Right cardiac atrium (tissue), 5 donors: ENCODE results near the gene ZFAND3. TPM values are rescaled to one million over a fixed set of nuclear protein-coding genes. Genes with fewer than 3 reads are reported as not detected.
"Not testable (repeated sequence)": the region's sequence is repeated elsewhere in the genome, so short reads cannot be mapped to it uniquely, and the experiment has no call there.

ENCODE experiments used
- ATAC-seq, 2 donors: fragments of 200-7000 bp; cut with Tn5 transposase; one replicate each; pipeline versions ENCODE4 v1.8.0 to v1.9.1; 2020; ENCODE audit warnings: moderate library complexity in 2 of 2, mild to moderate bottlenecking in 1 of 2
- DNase-seq, 3 donors: peaks; one replicate each; pipeline ENCODE4 v3.0.0-alpha.2; 2020
- H3K27ac ChIP-seq: one replicate; pipeline ENCODE4 v1.5.1; 2013; ENCODE audit warnings: mild to moderate bottlenecking, low read length, control low read depth, moderate library complexity
- H3K27me3 ChIP-seq: one replicate; pipeline ENCODE4 v1.6.1; 2013; ENCODE audit not compliant: control insufficient read depth, insufficient read depth
- H3K4me1 ChIP-seq: one replicate; pipeline ENCODE4 v1.6.1; 2013; ENCODE audit warnings: low read length; ENCODE audit not compliant: control insufficient read depth, insufficient read depth
- H3K4me3 ChIP-seq: one replicate; pipeline ENCODE4 v1.5.1; 2013; ENCODE audit warnings: low read length, control low read depth
- H3K9me3 ChIP-seq: one replicate; pipeline ENCODE4 v1.6.1; 2013; ENCODE audit warnings: low read length; ENCODE audit not compliant: control insufficient read depth
- WGBS: extraction: QIAGEN DNeasy Blood & Tissue Kit; methylation state at CpG from one replicate; pipeline ENCODE4 v1.1.7; 2013; 5-methylcytosine and 5-hydroxymethylcytosine counted together
- intact Hi-C, 4 donors: fragments of 100-400 bp; cut with DNase I; formaldehyde crosslinking; loops; one replicate each; pipeline versions ENCODE4 v1.11.0 to v1.14.0; 2022 to 2023
- polyA plus RNA-seq: library from polyadenylated mRNA; stranded (reverse); fragments of 200-250 nt; gene quantifications from one replicate; pipeline ENCODE4 v1.2.3, GENCODE V29; 2013
- total RNA-seq, 4 donors: library from RNA; stranded (reverse); fragmentation: NEBNext Ultra II Directional; extraction: Animal tissue kit (Norgen Biotek cat#: 25700); gene quantifications; one replicate each; pipeline ENCODE4 v1.2.1, GENCODE V29; 2021
- donor health status: healthy with polysubstance abuse.
- donor health status: DM: no; HTN: yes; CAD: no.
- donor health status: DM: no; HTN: no; CAD: no.
- donor health status: DM: no; HTN: yes; CAD: no; lungs with severe emphysema.
- donor health status: DM: yes; HTN: yes; CAD: no.

Gene ZFAND3
- total and polyA plus RNA-seq, 5 donors, result 50.1 to 91.4 (median 79.1) TPM

DNA sequence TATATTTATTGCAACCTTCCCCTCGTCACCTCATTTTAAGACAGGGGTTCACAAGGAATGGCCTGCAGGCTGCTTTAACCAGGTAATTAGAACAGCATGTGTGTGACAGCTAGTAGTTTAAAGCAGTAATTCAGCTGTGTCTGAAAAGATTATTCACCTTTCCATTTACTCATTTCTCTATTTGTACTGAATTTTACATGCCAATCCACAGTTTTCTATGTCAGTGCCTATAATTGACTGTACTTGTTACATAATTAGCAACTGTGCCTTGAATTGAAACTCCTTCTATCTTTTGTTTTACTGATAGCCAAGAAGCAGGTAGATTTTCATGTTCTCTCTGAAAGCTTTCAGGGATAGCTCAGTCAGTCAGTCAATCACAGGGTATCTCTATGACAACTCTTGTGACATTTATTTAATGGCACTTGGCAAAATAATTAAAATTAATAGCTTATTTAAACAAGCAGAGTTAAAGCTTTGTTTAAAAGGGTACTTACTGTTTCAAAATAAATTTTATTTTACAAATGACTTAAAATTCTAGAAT is 214.0 kb downstream of the ZFAND3 start:
- no peaks in the 10 kb centered on the region for H3K9me3 ChIP-seq
- 91% methylated on average over 1 of the region's 1 CpG for WGBS
- no peak overlapping the region for H3K4me3 ChIP-seq
- intact Hi-C loops, result loop anchor here in 2 of 4 donors (10.0 kb wide), 1 partner anchor 461 kb away; no protein-coding TSS in a partner anchor
- H3K27me3 ChIP-seq, result no peaks in the 10 kb centered on the region
- no peak for DNase-seq
- no peak for ATAC-seq
- H3K27ac ChIP-seq, result no peak overlapping the region
- no peaks in the 10 kb centered on the region for H3K4me1 ChIP-seq

DNA sequence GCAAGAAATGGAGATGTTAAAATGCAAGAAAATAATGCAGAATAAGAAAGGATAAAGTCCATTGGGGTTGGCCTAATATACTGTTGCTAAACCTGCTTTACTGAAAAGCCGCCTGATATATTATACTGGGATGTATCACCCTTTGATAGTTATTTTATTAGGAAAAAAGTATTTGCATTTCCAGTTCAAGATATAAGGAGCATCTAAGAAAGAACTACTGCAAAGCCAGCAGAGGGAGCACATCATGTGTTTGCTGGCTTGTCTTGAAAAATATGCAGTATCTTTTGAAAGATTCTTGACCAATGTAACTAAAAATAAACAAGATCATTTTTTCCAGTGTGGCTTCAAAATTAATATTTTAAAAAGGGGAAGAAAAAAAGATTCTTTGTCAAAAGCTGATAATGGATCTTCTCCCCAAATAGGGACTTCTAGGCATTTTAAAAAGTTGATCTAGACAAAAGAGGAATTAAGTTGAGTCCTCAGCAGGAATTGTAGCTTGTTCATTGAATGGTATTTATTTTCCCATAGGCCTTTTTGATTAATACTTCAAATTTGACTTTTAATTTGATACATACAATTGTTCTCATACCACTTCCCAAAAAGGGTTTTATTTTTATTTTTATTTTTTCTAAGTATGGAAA is 214.9 kb downstream of the ZFAND3 start:
- ATAC-seq, result no peak
- Histone ChIP-seq H3K4me1 (no peaks in the 10 kb centered on the region), H3K4me3 (no peak overlapping the region), H3K27ac (no peak overlapping the region), H3K27me3 (no peaks in the 10 kb centered on the region), H3K9me3 (no peaks in the 10 kb centered on the region)
- no peak for DNase-seq
- intact Hi-C loops, result loop anchor here in 2 of 4 donors (10.0 kb wide), 1 partner anchor 460 kb away; no protein-coding TSS in a partner anchor
- 77% methylated on average over 1 of the region's 1 CpG for WGBS

- H3K27ac ChIP-seq, result no peak overlapping the region
- no peak overlapping the region for H3K4me3 ChIP-seq
- ATAC-seq, result no peak
- no peaks in the 10 kb centered on the region for H3K9me3 ChIP-seq
- intact Hi-C loops, result loop anchor here in 2 of 4 donors (10.0 kb wide), 1 partner anchor 459 kb away; no protein-coding TSS in a partner anchor
- DNase-seq, result no peak
- H3K4me1 ChIP-seq, result no peaks in the 10 kb centered on the region
- 93% methylated on average over 1 of the region's 1 CpG for WGBS
- H3K27me3 ChIP-seq, result no peaks in the 10 kb centered on the region
These were observed 216.0 kb downstream of the ZFAND3 start for GRCh38 chr6:38035478-38035877.

- intact Hi-C loops, result loop anchor here in 2 of 4 donors (10.0 kb wide), 1 partner anchor 455 kb away; no protein-coding TSS in a partner anchor
- Histone ChIP-seq H3K27me3 (no peaks in the 10 kb centered on the region), H3K9me3 (no peaks in the 10 kb centered on the region), H3K4me3 (no peak overlapping the region), H3K4me1 (peaks cover 3% of the 10 kb centered on the region), H3K27ac (no peak overlapping the region)
- ATAC-seq, result no peak
- DNase-seq, result no peak
- 85% methylated on average over 2 of the region's 2 CpGs for WGBS
These were observed 220.0 kb downstream of the ZFAND3 start for GRCh38 chr6:38039502-38039901.

- intact Hi-C loops, result no loop called here
- no peak for ATAC-seq
- H3K27ac ChIP-seq, result no peak overlapping the region
- no peaks in the 10 kb centered on the region for H3K27me3 ChIP-seq
- 88% methylated on average over 1 of the region's 1 CpG for WGBS
- DNase-seq, result no peak
- H3K4me3 ChIP-seq, result no peak overlapping the region
- peaks cover 3% of the 10 kb centered on the region for H3K4me1 ChIP-seq
- no peaks in the 10 kb centered on the region for H3K9me3 ChIP-seq
These were observed 220.7 kb downstream of the ZFAND3 start for GRCh38 chr6:38040254-38040653.

DNA sequence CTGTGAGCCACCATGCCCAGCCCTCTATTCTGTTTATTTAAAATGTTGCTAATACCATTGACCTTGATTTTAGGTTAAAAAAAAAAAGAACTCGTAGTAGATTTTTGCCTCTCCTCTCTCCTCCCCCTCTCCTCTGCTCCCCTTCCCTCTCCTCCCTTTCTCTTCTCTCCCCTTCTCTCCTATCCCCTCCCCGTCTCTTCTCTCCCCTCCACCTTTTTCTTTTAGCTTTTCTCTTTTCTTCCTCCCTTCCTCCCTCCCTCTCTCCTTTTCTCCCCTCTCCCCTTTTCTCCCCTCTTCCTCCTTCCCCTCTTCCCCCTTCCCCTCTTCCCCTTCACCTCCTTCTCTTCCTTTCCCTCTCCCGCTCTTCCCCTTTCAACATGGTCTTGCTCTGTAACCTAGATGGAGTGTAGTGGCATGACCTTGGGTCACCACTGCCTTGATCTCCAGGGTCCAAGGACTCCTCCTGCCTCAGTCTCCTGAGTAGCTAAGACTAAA is 223.8 kb downstream of the ZFAND3 start:
- intact Hi-C loops, result no loop called here
- Histone ChIP-seq H3K9me3 (no peaks in the 10 kb centered on the region), H3K27ac (no peak overlapping the region), H3K4me1 (peaks cover 3% of the 10 kb centered on the region), H3K27me3 (no peaks in the 10 kb centered on the region), H3K4me3 (no peak overlapping the region)
- DNase-seq, result no peak
- no peak for ATAC-seq
- 76% methylated on average over 3 of the region's 3 CpGs for WGBS

DNA sequence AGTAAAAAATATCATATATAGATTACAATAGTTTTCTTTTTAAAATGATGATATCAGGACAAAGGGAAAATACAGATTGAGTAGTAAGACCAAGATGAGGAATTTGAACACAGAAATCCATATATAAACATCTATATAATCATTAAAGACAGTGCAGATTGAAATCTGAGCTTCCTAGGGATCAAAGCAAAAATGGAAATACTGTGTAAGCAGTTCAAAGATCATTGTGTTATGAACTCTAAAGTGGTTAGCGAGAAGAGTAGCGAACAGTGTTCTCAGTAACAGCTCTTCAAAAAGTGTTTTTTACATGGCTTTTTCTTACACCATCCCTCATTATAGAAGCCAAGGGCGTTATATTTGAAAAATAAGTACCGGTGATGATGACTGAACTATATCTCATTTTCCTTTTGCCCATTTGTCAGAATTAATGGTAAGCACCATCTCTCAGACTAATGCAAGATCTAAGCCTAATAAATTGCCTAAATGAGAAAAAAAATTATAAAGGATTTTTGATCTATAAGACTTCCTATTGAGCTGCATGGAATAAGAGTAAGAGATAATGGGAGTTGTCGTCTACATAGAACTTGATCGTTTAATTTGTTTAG is 226.3 kb downstream of the ZFAND3 start:
- no peaks in the 10 kb centered on the region for H3K27me3 ChIP-seq
- H3K4me1 ChIP-seq, result peaks cover 3% of the 10 kb centered on the region
- no peak overlapping the region for H3K4me3 ChIP-seq
- no peak overlapping the region for H3K27ac ChIP-seq
- ATAC-seq (no peak), DNase-seq (no peak)
- whole genome bisulfite sequencing, result 79% methylated on average over 6 of the region's 6 CpGs
- intact Hi-C loops, result no loop called here
- no peaks in the 10 kb centered on the region for H3K9me3 ChIP-seq

DNA sequence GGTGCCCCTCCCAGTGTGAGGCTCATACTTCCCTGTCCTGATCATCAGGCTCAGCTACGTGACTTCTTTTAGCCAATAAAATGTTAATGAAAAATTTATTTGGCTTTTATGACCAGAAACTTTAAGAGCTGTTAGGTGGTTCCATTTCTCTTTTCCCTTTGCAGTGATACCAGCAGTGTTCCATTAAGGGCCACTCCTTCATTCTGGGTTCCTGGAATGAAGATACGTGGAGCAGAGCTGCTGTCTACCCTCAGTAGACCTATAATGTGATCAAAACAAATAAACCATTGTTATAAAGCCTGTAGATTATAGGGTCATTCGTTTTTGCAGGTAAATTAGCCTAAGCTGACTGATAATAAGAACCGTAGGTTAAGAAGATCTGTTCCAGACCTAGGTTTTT is 228.0 kb downstream of the ZFAND3 start:
- DNase-seq, result no peak
- intact Hi-C loops, result no loop called here
- H3K9me3 ChIP-seq, result no peaks in the 10 kb centered on the region
- no peak for ATAC-seq
- H3K4me1 ChIP-seq, result peaks cover 2% of the 10 kb centered on the region
- H3K27ac ChIP-seq, result no peak overlapping the region
- no peak overlapping the region for H3K4me3 ChIP-seq
- no peaks in the 10 kb centered on the region for H3K27me3 ChIP-seq
- 94% methylated on average over 4 of the region's 4 CpGs for WGBS

- WGBS, result 92% methylated on average over 9 of the region's 9 CpGs
- ATAC-seq, result not testable (repeated sequence)
These were observed 230.4 kb downstream of the ZFAND3 start for GRCh38 chr6:38049861-38050397.

GRCh38 chr6:38051819-38052434 is 232.4 kb downstream of the ZFAND3 start:
- Histone ChIP-seq H3K27me3 (no peaks in the 10 kb centered on the region), H3K27ac (no peak overlapping the region), H3K4me3 (no peak overlapping the region), H3K4me1 (no peaks in the 10 kb centered on the region), H3K9me3 (no peaks in the 10 kb centered on the region)
- intact Hi-C loops, result no loop called here
- no peak for DNase-seq
- 94% methylated on average over 1 of the region's 1 CpG for WGBS
- ATAC-seq, result no peak

More at GRCh38 chr6:38049861-38050397, 230.4 kb downstream of the ZFAND3 start:
- DNase-seq, H3K27ac ChIP-seq, H3K27me3 ChIP-seq, H3K4me1 ChIP-seq, H3K4me3 ChIP-seq, H3K9me3 ChIP-seq, intact Hi-C loops: not testable (repeated sequence)
